Measurements from ENCODE around the gene EFNA3. TPM values are rescaled to one million over a fixed set of nuclear protein-coding genes. Genes with fewer than 3 reads are reported as not detected.

EFNA3 gene
- total and polyA plus RNA-seq, 2 experiments from 2014 or later = 10.3 to 13.6 TPM

DNA sequence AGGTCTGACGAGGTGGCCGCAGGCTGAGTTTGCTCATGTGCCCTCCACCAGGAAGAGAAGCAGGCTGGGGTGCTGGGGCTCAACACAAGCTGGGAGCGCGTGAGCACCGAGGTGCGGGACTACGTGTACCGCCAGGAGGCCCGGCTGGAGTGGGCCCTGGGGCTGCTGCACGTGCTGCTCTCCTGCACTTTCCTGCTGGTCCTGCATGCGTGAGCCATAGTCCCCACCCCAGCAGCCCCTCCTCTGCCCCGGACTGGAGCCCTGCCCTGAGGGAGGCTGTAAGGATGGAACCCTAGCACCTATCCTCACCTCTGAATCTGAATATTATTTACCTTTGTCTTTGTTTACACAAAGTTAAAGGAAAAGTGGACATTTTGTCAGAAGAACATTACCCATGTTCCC lies 35.3 kb upstream of the EFNA3 start (continued):
- TF ChIP-seq CREB1 (CRISPR knock-in tag; IDR thresholded peaks at IDR 0.05; ENCODE audit: low read depth) (no peak), ZNF114 (CRISPR knock-in tag; IDR thresholded peaks at IDR 0.05) (no peak), JUNB (IDR thresholded peaks at IDR 0.05; ENCODE audit: unreplicated experiment) (no peak), STAT1 (IDR thresholded peaks at IDR 0.05; ENCODE audit: unreplicated experiment) (no peak), EZH2phosphoT487 (IDR thresholded peaks at IDR 0.05; ENCODE audit: unreplicated experiment) (no peak)
- TF ChIP-seq, protein P1, sequence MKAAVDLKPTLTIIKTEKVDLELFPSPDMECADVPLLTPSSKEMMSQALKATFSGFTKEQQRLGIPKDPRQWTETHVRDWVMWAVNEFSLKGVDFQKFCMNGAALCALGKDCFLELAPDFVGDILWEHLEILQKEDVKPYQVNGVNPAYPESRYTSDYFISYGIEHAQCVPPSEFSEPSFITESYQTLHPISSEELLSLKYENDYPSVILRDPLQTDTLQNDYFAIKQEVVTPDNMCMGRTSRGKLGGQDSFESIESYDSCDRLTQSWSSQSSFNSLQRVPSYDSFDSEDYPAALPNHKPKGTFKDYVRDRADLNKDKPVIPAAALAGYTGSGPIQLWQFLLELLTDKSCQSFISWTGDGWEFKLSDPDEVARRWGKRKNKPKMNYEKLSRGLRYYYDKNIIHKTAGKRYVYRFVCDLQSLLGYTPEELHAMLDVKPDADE (IDR thresholded peaks at IDR 0.05) = no peak
- TF ChIP-seq, protein P2, sequence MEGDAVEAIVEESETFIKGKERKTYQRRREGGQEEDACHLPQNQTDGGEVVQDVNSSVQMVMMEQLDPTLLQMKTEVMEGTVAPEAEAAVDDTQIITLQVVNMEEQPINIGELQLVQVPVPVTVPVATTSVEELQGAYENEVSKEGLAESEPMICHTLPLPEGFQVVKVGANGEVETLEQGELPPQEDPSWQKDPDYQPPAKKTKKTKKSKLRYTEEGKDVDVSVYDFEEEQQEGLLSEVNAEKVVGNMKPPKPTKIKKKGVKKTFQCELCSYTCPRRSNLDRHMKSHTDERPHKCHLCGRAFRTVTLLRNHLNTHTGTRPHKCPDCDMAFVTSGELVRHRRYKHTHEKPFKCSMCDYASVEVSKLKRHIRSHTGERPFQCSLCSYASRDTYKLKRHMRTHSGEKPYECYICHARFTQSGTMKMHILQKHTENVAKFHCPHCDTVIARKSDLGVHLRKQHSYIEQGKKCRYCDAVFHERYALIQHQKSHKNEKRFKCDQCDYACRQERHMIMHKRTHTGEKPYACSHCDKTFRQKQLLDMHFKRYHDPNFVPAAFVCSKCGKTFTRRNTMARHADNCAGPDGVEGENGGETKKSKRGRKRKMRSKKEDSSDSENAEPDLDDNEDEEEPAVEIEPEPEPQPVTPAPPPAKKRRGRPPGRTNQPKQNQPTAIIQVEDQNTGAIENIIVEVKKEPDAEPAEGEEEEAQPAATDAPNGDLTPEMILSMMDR (conservative IDR thresholded peaks at IDR 0.05; ENCODE audit: low read depth in 2 of 2) = no peak
- TF ChIP-seq, protein P3, sequence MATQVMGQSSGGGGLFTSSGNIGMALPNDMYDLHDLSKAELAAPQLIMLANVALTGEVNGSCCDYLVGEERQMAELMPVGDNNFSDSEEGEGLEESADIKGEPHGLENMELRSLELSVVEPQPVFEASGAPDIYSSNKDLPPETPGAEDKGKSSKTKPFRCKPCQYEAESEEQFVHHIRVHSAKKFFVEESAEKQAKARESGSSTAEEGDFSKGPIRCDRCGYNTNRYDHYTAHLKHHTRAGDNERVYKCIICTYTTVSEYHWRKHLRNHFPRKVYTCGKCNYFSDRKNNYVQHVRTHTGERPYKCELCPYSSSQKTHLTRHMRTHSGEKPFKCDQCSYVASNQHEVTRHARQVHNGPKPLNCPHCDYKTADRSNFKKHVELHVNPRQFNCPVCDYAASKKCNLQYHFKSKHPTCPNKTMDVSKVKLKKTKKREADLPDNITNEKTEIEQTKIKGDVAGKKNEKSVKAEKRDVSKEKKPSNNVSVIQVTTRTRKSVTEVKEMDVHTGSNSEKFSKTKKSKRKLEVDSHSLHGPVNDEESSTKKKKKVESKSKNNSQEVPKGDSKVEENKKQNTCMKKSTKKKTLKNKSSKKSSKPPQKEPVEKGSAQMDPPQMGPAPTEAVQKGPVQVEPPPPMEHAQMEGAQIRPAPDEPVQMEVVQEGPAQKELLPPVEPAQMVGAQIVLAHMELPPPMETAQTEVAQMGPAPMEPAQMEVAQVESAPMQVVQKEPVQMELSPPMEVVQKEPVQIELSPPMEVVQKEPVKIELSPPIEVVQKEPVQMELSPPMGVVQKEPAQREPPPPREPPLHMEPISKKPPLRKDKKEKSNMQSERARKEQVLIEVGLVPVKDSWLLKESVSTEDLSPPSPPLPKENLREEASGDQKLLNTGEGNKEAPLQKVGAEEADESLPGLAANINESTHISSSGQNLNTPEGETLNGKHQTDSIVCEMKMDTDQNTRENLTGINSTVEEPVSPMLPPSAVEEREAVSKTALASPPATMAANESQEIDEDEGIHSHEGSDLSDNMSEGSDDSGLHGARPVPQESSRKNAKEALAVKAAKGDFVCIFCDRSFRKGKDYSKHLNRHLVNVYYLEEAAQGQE (IDR thresholded peaks at IDR 0.05; ENCODE audit: unreplicated experiment) = no peak

DNA sequence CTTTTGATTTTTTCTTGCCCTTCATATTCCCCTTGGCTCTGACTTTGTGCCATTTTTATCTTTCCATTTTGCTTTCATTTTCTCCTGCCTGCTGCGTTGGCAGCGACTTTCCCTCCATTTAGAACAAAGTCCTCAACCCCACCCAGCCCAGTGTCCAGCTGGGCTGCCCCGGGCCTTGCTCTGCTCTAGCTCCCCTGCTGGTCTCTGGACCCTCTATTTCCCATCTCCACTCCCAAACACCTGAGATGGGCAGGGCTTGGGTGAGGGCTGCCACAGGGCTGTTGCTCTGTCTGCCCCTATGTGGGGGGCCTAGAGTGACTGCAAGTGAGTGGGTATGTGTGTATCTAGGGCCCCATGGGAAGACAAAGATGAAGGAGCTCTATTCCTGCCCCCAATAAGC lies 34.8 kb upstream of the EFNA3 start:
- no peaks in the 10 kb centered on the region for H3K79me2 ChIP-seq (replicated peaks; ENCODE audit: insufficient read depth)
- no peaks in the 10 kb centered on the region for H4K20me1 ChIP-seq (replicated peaks; ENCODE audit: insufficient read depth)
- H2AFZ ChIP-seq = no peak overlapping the region
- no peaks in the 10 kb centered on the region for H3K36me3 ChIP-seq (ENCODE audit: insufficient read depth)
- H3K27me3 ChIP-seq (ENCODE audit: insufficient read depth) = no peaks in the 10 kb centered on the region
- DNase-seq (ENCODE audit: low spot score) (no peak), ATAC-seq (no peak)
- Mint-ChIP-seq H3K27ac (no peak overlapping the region), H3K9me3 (no peaks in the 10 kb centered on the region), H3K4me3 (no peak overlapping the region; the same call in 2 of the 3 replicates), H3K27me3 (ENCODE audit: insufficient read depth, low read depth, poor library complexity) (peaks cover 22% of the 10 kb centered on the region), H3K4me1 (peaks cover 36% of the 10 kb centered on the region), H3K36me3 (ENCODE audit: low read depth) (no peaks in the 10 kb centered on the region)
- H3K9me2 ChIP-seq (ENCODE audit: insufficient read depth) = no peaks in the 10 kb centered on the region
- 0 out of 2 replicates have a peak, but pooled peaks cover 3% of the 10 kb centered on the region for H3F3A ChIP-seq (replicated peaks; ENCODE audit: low read depth)
- no peak overlapping the region for H3K27ac ChIP-seq (ENCODE audit: low read depth)
- peaks cover 4% of the 10 kb centered on the region; the same call in 1 of the 2 replicates for H3K4me1 ChIP-seq (ENCODE audit: insufficient read depth)
- H3K4me3 ChIP-seq = no peak overlapping the region
- H3K4me2 ChIP-seq = no peak overlapping the region
- TF ChIP-seq CREB1 (CRISPR knock-in tag; IDR thresholded peaks at IDR 0.05; ENCODE audit: low read depth) = no peak
- TF ChIP-seq, protein P3 (IDR thresholded peaks at IDR 0.05; ENCODE audit: unreplicated experiment) = no peak
